HG02610 (cell line): ENCODE data around the gene EFCAB11.

Experiments used
- ATAC-seq: cut with Tn5 transposase; IDR thresholded peaks from one replicate; pipeline ENCODE4 v1.9.1; 2021; ENCODE audit warnings: mild to moderate bottlenecking, moderate library complexity; ENCODE audit not compliant: unreplicated experiment

Gene EFCAB11

GRCh38 chr14:89957376-89957775, 2.8 kb upstream of the EFCAB11 start:
- no peak for ATAC-seq

- ATAC-seq: no peak
These were observed 2.1 kb upstream of the EFCAB11 start for GRCh38 chr14:89956661-89957009.

GRCh38 chr14:89955745-89956660, 1.5 kb upstream of the EFCAB11 start, which contains the start of gene TDP1:
Gene TDP1 (plus strand): TSS chr14:89955927. CDS start chr14:89963115, 7,188 bp downstream.
- peak; percentile 60 for ATAC-seq

GRCh38 chr14:89955022-89955744, 653 bp upstream of the EFCAB11 start:
- peak; percentile 10 for ATAC-seq

- no peak for ATAC-seq
These were observed 928 bp downstream of the EFCAB11 start for GRCh38 chr14:89953602-89954001.

GRCh38 chr14:89952576-89952975, 2.0 kb downstream of the EFCAB11 start:
- no peak for ATAC-seq

GRCh38 chr14:89947344-89947743, 7.2 kb downstream of the EFCAB11 start:
- ATAC-seq: no peak

GRCh38 chr14:89941830-89942377, 12.6 kb downstream of the EFCAB11 start:
- no peak for ATAC-seq

- ATAC-seq: no peak
These were observed 17.8 kb downstream of the EFCAB11 start for GRCh38 chr14:89936654-89937185.

GRCh38 chr14:89933002-89933401, 21.5 kb downstream of the EFCAB11 start:
- ATAC-seq: no peak

GRCh38 chr14:89927186-89927865, 27.2 kb downstream of the EFCAB11 start:
- ATAC-seq: no peak

- no peak for ATAC-seq
These were observed 27.8 kb downstream of the EFCAB11 start for GRCh38 chr14:89926694-89927093.

- no peak for ATAC-seq
These were observed 30.3 kb downstream of the EFCAB11 start for GRCh38 chr14:89924268-89924667.

- no peak for ATAC-seq
These were observed 32.3 kb downstream of the EFCAB11 start for GRCh38 chr14:89922031-89922907.

GRCh38 chr14:89921346-89921745, 33.2 kb downstream of the EFCAB11 start:
- ATAC-seq: no peak

GRCh38 chr14:89920056-89920455, 34.5 kb downstream of the EFCAB11 start:
- no peak for ATAC-seq

- no peak for ATAC-seq
These were observed 35.8 kb downstream of the EFCAB11 start for GRCh38 chr14:89918721-89919120.

GRCh38 chr14:89915114-89915878, 39.2 kb downstream of the EFCAB11 start:
- peak; percentile 58 for ATAC-seq

- no peak for ATAC-seq
These were observed 41.8 kb downstream of the EFCAB11 start for GRCh38 chr14:89912667-89913211.
